ENCODE results near the gene BBS5.
"Not testable (repeated sequence)": the region's sequence is repeated elsewhere in the genome, so short reads cannot be mapped to it uniquely, and the experiment has no call there.

BBS5 gene

DNA sequence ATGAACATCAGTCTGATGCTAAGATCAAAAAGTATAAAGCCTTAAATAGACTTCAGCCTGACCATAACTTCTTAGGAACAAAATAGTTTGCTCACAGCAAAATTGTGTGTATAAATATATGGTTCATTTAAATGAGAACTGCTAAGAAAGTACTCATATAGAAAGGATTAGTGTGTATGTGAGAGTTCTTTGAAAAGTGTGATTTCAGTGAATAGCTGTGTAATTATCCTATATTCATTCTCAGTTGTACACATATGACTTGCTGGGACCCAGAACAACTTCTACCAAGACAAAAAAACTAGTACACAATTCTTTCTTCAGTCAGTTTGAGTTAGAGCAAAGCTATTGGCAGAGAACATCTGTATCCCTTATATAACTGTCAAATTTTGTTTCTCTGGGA is 7.2 kb downstream of the BBS5 start:
- no peak for DNase-seq (ENCODE audit: low read depth in 2 of 2)

DNA sequence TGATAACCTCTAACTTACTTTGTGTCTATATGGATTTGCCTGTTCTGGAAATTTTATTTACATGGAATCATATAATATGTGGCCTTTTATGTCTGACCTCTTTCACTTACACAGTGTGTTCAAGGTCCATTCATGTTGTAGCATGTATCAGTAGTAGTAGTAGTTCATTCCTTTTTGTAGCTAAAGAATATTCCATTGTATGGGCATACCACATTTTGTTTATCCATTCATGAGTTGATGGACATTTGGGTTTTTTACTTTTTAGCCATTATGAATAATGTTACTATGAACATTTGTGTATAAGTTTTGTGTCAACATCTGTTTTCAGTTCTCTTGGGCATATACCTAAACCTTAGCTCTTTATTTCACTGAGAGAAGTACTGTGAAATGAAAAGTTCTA is 11.5 kb downstream of the BBS5 start:
- DNase-seq (ENCODE audit: low read depth in 2 of 2) = no peak

DNA sequence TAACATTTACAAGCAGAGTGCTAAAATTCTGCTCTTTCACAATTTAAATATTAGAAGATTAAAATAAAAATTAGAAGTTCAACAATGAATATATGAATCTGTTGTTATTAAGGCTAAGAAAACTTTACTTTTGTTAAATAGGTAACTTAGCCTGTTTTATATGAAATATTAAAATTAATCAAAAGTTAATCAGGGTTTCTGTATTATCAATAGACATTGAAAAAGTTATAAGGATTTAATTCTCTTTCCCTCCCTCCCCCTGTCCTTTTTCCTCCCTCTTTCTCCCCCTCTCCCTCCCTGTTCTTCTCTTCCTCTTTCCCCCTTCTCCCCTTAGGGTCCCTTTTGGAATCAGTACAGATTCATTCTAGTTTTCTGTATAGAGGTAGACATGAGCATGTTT is 12.1 kb downstream of the BBS5 start:
- no peak for DNase-seq (ENCODE audit: low read depth in 2 of 2)

DNA sequence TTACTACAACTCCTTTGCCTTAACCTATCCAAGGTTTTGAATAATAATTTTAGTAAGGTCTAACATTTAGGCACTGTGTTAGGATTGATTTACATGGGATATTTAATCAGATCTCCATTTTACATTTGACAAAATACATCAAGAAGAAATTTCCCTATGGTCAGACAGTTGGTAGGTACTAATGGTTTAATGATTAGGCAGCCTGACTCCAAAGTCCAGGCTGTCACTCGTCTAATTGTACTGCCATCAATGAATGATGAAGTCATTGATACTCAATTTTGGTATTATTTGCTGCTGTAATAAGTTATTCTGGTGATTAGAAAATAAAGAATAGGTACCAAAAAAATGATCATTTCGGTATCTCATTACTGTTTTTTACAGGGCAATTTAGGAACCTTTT is 14.1 kb downstream of the BBS5 start:
- no peak for DNase-seq (ENCODE audit: low read depth in 2 of 2)

DNA sequence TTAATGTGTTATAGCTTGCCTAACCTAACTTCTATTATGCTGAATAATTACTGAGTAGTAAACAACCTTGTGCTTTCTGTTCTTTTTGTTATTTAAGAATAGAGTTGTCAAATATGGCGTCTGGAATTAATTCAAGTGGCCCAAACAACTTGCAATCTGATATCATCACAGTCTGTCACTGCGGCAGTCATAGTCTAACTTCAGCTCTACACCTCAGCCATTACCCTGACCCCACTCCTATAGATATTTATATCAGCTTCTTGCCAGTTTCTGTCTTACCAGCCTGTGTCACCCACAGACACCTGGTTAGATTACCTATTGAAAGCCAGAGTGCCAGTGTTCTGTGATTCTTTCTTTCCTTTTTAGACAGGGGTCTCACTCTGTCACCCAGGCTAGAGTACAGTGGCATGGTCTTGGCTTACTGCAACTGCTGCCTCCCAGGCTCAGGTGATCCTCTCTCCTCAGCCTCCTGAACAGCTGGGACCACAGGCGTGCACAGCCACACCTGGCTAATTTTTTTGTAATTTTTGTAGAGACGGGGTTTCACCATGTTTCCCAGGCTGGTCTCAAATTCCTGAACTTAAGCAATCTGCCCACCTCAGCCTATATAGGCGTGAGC is 16.1 kb downstream of the BBS5 start:
- no peak for DNase-seq (ENCODE audit: low read depth in 2 of 2)

DNA sequence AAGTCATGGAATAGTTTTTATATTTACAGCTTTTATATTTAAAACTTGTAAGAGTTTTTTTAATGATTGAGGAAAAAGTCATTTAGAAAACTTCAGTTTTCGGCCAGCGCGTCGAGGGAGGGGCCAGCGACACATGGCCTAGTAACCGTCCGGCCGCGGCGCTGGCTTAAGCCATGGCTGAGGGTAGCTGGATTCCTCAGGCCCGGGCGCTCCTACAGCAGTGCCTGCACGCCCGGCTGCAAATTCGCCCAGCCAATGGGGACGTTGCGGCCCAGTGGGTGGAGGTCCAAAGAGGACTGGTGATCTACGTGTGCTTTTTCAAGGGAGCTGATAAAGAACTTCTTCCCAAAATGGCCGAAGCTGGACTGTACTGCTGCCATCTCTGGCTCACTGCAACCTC is 25.4 kb downstream of the BBS5 start:
- no peak for DNase-seq (ENCODE audit: low read depth in 2 of 2)

DNA sequence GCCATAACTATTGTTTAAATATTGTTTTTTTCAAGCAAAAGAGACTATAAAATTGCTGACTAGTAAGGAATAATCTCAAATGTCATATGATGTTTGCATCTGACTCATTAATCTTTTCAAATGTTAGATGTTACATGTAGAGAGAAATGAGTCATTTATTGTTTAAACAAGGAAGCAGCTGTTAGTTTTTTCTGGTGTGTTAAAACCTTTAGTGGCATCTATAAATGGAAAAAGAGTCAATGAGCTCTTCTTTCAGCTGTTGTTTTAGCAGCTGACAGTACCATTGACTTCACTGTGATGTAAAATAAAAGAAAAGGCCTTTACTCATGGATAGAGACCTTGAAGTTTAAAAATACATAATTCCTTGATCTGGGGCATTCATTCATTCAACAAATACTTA is 28.4 kb downstream of the BBS5 start:
- DNase-seq (ENCODE audit: low read depth in 2 of 2) = no peak

DNA sequence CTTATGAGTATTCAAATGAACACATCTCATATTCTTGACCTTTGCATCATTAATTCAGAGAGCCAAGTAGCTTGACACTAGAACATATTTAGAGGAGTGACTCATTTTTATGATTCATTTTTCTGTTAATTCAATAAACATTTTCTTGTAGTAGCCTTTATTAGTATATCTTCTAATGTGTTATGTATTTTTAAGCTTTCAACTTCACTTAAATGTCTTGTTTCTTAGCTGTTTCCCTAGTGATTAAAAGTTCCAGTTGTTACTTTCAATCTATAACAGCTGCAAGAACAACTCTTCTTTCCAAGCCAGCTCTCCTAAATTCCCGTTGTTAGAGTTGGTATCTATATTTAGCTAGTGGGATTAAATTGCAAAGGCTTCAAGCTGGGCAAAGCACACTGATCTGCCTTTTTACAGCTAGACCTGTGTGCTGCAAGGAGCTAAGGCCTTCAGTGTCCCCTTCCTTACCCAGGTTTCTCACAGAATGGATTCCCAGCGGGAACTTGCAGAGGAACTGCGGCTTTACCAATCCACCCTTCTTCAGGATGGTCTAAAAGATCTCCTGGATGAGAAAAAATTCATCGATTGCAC is 30.1 kb downstream of the BBS5 start, which contains the start of gene KLHL41:
KLHL41 (plus strand) TSS at position 405 of the 588 bp plus-strand sequence; CDS start at position 482, 77 bp downstream.
- DNase-seq (ENCODE audit: low read depth in 2 of 2) = no peak

DNA sequence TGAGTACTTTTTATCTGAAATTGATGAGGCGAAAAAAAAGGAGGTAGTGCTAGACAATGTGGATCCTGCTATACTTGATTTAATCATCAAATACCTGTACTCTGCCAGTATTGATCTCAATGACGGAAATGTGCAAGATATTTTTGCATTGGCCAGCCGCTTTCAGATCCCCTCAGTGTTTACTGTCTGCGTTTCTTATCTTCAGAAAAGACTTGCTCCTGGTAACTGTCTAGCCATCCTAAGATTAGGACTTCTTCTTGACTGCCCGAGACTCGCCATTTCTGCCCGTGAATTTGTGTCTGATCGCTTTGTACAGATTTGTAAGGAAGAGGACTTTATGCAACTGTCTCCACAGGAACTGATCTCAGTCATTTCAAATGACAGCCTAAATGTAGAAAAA is 30.7 kb downstream of the BBS5 start:
- DNase-seq (ENCODE audit: low read depth in 2 of 2) = no peak

DNA sequence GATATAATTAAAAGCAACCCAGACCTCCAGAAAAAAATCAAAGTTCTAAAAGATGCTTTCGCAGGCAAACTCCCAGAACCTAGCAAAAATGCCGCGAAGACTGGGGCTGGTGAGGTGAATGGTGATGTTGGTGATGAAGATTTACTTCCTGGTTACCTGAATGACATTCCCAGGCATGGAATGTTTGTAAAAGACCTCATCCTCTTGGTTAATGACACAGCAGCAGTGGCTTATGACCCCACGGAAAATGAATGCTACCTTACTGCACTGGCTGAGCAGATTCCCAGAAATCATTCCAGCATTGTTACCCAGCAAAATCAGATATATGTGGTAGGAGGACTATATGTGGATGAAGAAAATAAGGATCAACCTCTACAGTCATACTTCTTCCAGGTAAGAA is 31.2 kb downstream of the BBS5 start:
- DNase-seq (ENCODE audit: low read depth in 2 of 2) = no peak

DNA sequence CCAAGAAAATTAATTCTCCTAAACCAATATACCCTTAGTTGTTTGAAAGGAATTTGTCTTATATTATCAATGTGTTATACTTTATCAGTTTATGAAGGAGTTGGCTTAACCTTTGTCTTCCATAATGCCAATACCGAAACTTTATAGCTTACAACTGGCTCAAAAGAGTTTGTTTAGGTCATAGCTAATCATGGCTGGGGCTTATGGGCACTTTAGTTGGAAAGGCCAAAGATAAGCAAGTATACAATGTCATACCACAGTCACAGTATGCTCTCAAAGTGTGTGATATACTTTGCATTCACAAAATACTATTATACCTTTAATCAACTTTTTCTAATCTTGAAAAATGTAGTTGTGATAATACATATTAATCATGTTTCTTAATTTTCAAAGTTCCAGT is 32.5 kb downstream of the BBS5 start:
- no peak for DNase-seq (ENCODE audit: low read depth in 2 of 2)

DNA sequence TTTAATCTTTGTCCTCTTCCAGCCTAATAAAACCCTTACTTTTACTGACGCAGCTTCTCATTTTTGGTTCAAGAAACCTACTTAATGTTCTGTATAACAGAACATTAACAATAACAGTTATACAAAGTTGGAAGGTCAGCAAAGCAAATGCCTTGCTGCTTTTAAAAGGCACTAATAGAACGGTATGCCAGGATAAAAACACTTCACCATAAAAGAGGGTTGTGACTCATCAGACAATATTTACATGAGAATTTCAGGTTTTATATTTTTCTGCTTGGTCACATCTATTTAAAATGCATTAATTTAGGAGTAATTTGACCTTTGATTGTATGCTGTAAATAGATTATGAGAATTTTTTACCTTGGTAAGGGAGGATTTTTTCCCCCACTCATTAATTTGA is 33.2 kb downstream of the BBS5 start:
- no peak for DNase-seq (ENCODE audit: low read depth in 2 of 2)

DNA sequence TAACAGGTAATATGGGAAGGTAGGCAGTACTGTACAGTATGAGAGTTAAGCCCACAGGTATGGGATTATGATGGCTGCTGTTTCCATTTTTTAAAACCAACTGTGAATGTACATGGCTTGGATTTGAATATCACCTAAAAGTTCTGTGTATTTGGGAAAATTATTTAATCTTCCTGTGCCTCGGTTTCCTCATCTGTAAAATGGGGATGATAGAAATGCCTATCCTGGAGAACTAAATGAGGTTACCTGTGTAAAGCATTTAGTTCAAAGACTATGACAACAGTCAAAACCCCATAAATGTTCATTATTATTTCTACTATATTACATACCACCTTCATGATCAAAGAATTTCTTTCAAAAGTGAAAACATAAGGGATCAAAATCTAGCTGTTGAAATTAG is 33.8 kb downstream of the BBS5 start:
- DNase-seq (ENCODE audit: low read depth in 2 of 2) = no peak

DNA sequence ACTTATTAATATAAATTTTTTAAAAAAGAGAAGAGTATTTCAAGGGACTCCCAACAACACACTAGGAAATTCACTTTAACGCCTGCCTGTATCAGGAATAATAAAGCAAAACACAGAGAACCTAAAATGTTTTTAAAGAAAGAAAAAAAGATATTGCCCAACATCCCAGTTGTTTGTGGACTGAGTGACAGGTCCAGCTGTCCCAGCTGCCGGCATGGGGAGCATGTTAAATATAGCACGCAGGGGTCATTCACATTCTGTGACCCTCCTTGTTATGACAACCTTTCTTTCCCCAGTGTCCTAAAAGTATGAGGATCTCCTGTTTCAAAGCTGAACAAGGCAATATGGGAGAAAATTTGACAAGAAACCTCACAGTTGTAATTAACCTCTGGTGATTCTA is 34.6 kb downstream of the BBS5 start:
- no peak for DNase-seq (ENCODE audit: low read depth in 2 of 2)

DNA sequence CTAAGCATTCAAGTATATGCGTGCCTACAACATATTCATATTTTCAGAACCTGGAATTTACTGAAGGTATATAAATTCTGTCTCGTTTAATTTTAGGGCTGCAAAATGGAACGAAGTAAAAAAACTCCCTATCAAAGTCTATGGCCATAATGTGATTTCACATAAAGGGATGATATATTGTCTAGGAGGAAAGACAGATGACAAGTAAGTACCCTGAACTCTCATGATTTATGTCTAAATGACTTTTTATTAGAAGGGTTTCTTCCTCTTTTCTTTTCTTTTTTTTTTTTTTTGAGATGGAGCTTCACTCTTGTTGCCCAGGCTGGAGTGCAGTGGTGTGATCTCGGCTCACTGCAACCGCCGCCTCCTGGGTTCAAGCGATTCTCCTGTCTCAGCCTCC is 35.5 kb downstream of the BBS5 start:
- DNase-seq (ENCODE audit: low read depth in 2 of 2) = not testable (repeated sequence)

DNA sequence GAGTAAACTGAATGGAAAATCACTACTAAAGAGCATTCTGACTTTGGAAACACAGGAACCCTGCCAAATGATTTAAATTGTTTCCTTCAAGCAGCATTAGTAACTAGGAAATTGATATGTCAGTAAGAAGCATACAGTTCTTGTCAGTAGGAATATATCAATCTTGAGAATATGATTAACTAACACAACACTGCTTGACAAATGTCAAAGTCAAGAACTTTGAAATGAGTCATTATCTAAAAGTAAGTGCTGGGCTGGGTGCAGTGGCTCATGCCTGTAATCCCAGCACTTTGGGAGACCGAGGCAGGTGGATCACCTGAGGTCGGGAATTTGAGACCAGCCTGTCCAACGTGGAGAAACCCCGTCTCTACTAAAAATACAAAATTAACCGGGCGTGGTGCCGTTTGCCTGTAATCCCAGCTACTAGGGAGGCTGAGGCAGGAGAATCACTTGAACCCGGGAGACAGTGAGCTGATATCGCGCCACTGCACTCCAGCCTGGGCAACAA is 37.2 kb downstream of the BBS5 start:
- not testable (repeated sequence) for DNase-seq (ENCODE audit: low read depth in 2 of 2)

DNA sequence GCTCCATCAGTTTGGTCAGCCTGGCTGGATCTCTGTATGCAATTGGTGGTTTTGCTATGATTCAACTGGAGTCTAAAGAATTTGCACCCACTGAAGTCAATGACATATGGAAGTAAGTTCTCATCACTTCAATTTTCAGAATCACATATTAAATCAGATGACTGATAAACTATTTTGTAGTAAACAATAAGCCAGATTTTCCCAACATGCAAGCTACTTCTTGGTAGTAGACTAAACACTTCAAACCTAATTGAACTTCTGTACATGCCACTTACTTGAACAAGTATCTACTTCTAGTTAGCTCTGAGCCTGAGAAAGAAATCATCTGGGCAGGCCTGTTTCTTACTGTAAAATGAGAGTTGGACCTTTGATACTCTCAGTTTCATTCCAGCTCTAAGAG is 41.6 kb downstream of the BBS5 start:
- no peak for DNase-seq (ENCODE audit: low read depth in 2 of 2)

DNA sequence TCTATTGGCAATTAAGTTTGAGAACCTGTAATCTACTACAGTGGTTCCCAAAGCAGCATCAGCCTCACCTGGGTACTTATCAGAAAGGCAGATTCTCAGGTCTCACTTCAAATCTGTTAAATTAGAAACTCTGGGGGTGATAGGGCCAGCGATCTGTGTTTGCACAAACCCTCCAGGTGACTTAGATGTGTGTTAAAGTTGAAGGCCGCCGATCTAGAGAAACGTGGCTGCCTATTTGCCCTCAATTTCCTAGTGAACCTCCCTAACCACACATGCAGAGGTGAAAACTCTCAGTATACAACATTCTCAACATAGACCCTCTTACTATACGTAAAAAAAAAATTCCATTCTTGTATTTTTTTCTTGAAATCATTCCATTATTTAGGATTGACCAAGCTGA is 44.4 kb downstream of the BBS5 start:
- DNase-seq (ENCODE audit: low read depth in 2 of 2) = no peak

DNA sequence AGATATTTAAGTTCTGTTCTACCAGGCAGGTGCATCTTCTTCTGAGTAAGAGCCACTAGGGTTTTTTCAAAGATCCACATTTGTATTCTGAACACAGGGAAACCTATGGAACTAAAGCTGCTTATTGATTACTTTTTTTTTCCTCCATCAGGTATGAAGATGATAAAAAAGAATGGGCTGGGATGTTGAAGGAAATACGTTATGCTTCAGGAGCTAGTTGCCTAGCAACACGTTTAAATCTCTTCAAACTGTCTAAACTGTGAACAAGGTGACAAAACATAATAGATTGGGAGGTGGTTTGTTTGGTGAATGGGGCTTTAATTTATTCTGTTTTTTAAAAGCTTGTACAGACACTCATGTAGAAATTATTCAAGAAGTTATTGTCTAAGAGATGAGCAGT is 46.1 kb downstream of the BBS5 start:
- DNase-seq (ENCODE audit: low read depth in 2 of 2) = no peak

DNA sequence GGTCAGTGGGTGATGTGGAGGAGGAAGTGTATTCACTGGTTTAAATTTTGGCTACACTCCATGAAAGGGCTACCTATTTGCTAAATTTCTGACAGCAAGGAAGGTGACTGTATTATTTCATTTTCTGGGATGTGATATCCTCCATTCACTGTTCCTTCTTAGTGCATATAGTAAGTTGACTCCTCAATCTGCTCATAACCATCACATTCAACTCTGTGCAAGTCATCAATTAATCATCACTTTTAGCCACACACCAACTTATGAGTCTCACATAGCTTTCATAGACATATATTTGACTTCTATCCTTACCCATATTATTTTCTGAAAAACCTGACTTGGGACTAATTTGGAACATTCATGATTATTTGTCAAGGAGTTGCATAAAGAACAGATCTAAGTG is 47.2 kb downstream of the BBS5 start:
- no peak for DNase-seq (ENCODE audit: low read depth in 2 of 2)

DNA sequence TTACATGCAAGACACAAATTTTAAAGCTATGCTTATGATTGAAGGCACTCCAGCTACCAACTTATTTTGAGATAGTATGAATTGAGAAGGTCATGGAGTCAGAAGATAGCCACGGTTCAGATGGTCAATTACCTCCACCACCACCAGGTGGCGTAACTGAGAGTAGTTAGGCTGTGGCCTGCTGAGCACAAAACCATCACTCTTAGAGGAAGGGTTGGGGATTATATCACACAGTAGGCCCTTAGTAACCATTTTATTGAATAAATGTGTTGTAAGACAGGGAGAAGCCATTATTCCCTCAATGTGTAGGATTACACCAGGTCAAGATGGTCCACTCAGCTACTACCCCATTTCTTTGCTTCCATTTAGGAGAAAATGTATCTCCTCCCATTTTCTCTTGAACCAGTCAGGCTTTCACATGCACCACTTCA is 49.0 kb downstream of the BBS5 start:
- DNase-seq (ENCODE audit: low read depth in 2 of 2) = peak; percentile 33 to 57

DNA sequence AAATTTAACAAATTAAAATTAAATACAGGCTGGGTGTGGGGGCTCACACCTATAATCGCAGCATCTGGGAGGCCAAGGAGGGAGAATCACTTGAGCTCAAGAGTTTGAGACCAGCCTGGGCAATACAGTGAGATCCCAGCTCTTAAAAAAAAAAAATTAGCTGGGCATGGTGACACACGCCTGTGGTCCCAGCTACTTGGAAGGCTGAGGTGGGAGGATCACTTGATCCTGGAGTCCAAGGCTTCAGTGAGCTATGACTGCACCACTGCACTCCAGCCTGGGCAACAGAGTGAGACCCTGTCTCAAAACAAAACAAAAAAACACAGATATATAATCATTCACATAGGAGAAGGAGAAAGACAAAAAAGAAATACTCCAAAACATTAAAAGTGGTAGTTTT is 60.2 kb downstream of the BBS5 start:
- not testable (repeated sequence) for DNase-seq (ENCODE audit: low read depth in 2 of 2)

DNA sequence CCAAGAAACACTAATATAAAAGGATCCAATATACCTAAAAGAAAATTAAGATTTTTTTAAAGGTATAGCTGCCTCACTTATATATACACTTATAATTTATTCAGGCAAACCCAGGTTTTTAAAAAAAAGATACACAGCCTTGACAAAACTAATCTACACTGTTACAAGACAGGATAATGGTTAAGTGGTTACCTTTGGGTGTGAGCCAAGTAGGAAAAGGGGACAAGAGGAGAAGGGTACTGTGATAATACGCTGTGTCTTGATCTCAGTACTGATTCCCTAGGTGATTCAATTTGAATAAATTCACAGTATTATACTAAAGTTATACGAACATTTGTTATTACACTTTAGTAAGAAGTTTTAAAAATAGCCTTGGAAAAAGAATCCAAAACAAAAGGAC is 60.9 kb downstream of the BBS5 start:
- DNase-seq (ENCODE audit: low read depth in 2 of 2) = no peak

DNA sequence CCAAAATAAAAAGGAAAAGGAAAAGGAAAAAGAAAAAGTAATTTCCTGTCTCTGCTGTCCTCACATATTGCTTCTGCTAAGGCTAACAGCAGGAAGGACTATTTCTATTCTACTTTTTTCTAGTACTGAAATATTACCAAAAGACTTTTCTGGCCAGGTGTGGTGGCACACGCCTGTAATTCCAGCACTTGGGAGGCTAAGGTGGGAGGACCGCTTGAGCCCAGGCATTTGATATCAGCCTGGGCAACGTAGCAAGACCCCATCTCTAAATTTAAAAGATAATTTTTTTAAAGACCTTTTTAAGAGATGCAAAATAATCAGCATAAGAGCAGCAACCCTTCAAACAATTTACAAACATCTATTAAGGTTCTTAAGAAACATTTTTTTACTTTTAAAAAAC is 63.1 kb downstream of the BBS5 start:
- DNase-seq (ENCODE audit: low read depth in 2 of 2) = no peak
